Endothelial cell of umbilical vein (primary cell): ENCODE results near the gene MYBBP1A. TPM values are rescaled to one million over a fixed set of nuclear protein-coding genes. Genes with fewer than 3 reads are reported as not detected.

Experiments used
- BruUV-seq: library from RNA; stranded (reverse); fragments of 400-500 nt; replicated peaks from 2 replicates; lab custom pipeline; 2021; lab: Mats Ljungman, UMichigan
- CTCF ChIA-PET: fragments of 300-600, 350-600 bp; sonication (Branson Sonifier 250); formaldehyde crosslinking; loops from one replicate; lab custom pipeline; 2021; ENCODE audit warnings: antibody characterized with exemption, inconsistent platforms; lab: Charles Lee
- POLR2A ChIA-PET: fragments of 300-600, 350-600 bp; sonication (Branson Sonifier 250); formaldehyde crosslinking; loops from one replicate; lab custom pipeline; 2021; ENCODE audit warnings: antibody characterized with exemption, inconsistent platforms; lab: Charles Lee
- DNase-seq: peaks from one replicate; pipeline ENCODE4 v3.0.0-alpha.2; 2011; ENCODE audit warnings: low read depth, low spot score
- FAIRE-seq: peaks from 2 replicates; lab custom pipeline; 2011; peaks lifted over from hg19 to GRCh38; lab: Jason Lieb, UNC
- H2AFZ ChIP-seq: 2 replicates; pipeline ENCODE4 v1.6.0; 2012; ENCODE audit warnings: low read depth, low read length, control low read depth, inconsistent platforms
- H3K27ac ChIP-seq: 2 replicates; pipeline ENCODE4 v1.5.1; 2011; ENCODE audit warnings: low read depth, mild to moderate bottlenecking, control low read depth, low read length, moderate library complexity; ENCODE audit not compliant: insufficient read depth
- H3K27me3 ChIP-seq, 2 experiments: 2 replicates each; pipeline versions ENCODE4 v1.6.0 to v1.6.1; 2011; ENCODE audit warnings: low read length in 2 of 2, mixed read lengths in 1 of 2; ENCODE audit not compliant: control insufficient read depth in 2 of 2, insufficient read depth in 2 of 2
- H3K36me3 ChIP-seq, 2 experiments: 2 replicates in 1 of 2; 3 replicates in 1 of 2; pipeline ENCODE4 v1.5.1; 2011; ENCODE audit warnings: low read length in 2 of 2, mild to moderate bottlenecking in 1 of 2, moderate library complexity in 1 of 2; ENCODE audit not compliant: control insufficient read depth in 2 of 2, insufficient read depth in 2 of 2; ENCODE audit errors: extremely low read depth in 1 of 2
- H3K4me1 ChIP-seq: 3 replicates; pipeline ENCODE4 v1.5.1; 2011; ENCODE audit warnings: mild to moderate bottlenecking, low read length; ENCODE audit not compliant: control insufficient read depth, insufficient read depth; ENCODE audit errors: extremely low read depth
- H3K4me2 ChIP-seq: 2 replicates; pipeline ENCODE4 v1.6.1; 2011; ENCODE audit warnings: low read length, control low read depth, mixed read lengths; ENCODE audit not compliant: insufficient read depth
- H3K4me3 ChIP-seq, 3 experiments: fragments of 200-600 bp in 1 of 3; sonication (generic), shearing (Covaris generic) in 1 of 3; replicated peaks in 1 of 3; 2 replicates each; pipeline ENCODE4 v1.5.1; 2011 to 2016; ENCODE audit warnings: control low read depth in 3 of 3, low read length in 3 of 3, mild to moderate bottlenecking in 2 of 3, inconsistent platforms in 1 of 3, low read depth in 1 of 3, moderate library complexity in 1 of 3; ENCODE audit not compliant: insufficient read depth in 1 of 3
- H3K79me2 ChIP-seq: 2 replicates; pipeline ENCODE4 v1.6.0; 2012; ENCODE audit warnings: low read length, inconsistent platforms; ENCODE audit not compliant: control insufficient read depth, insufficient read depth
- H3K9ac ChIP-seq: replicated peaks from 2 replicates; pipeline ENCODE3; 2011; ENCODE audit warnings: low read length, control low read depth; ENCODE audit not compliant: insufficient read depth; ENCODE audit errors: extremely low read depth
- H3K9me1 ChIP-seq: replicated peaks from 3 replicates; pipeline ENCODE4 v1.6.0; 2011; ENCODE audit warnings: mild to moderate bottlenecking, low read length; ENCODE audit not compliant: control insufficient read depth, insufficient read depth; ENCODE audit errors: extremely low read depth
- H3K9me3 ChIP-seq: replicated peaks from 2 replicates; pipeline ENCODE4 v1.5.1; 2012; ENCODE audit warnings: low read length, inconsistent platforms; ENCODE audit not compliant: control insufficient read depth, insufficient read depth
- H4K20me1 ChIP-seq: replicated peaks from 2 replicates; pipeline ENCODE3; 2011; ENCODE audit warnings: mild to moderate bottlenecking, low read length; ENCODE audit not compliant: control insufficient read depth, insufficient read depth; ENCODE audit errors: extremely low read depth
- EZH2 ChIP-seq: IDR thresholded peaks from 2 replicates; pipeline ENCODE4 v1.6.1; 2012; ENCODE audit warnings: borderline replicate concordance, low read depth, mild to moderate bottlenecking, moderate library complexity, low read length, inconsistent platforms; ENCODE audit not compliant: severe bottlenecking
- FOS ChIP-seq: IDR thresholded peaks from 2 replicates; pipeline ENCODE4 v1.6.1; 2011; ENCODE audit warnings: mild to moderate bottlenecking, low read length, moderate library complexity, borderline replicate concordance; ENCODE audit not compliant: insufficient read depth
- MAX ChIP-seq: IDR thresholded peaks from 2 replicates; pipeline ENCODE4 v1.6.1; 2011; ENCODE audit not compliant: insufficient read depth, insufficient read length
- MYC ChIP-seq: IDR thresholded peaks from one replicate; pipeline ENCODE4 v1.6.1; 2011; ENCODE audit warnings: mild to moderate bottlenecking, low read depth, low read length
- POLR2AphosphoS5 ChIP-seq: IDR thresholded peaks from 2 replicates; pipeline ENCODE4 v1.6.1; 2012; ENCODE audit warnings: low read depth, mild to moderate bottlenecking, control low read depth, low read length, moderate library complexity; ENCODE audit not compliant: insufficient read depth
- dilution Hi-C: fragments of 300-500 bp; cut with MboI; formaldehyde crosslinking; loops from one replicate; pipeline ENCODE4 v1.15.0; 2019; ENCODE audit warnings: low sequenced_read_pairs; ENCODE audit not compliant: extremely low pct_ligation_motif_present
- intact Hi-C: fragments of 100-400 bp; cut with micrococcal nuclease; formaldehyde crosslinking; loops from one replicate; pipeline ENCODE4 v1.10.0; 2022
- polyA plus RNA-seq, 4 experiments: library from polyadenylated mRNA; depleted of rRNA in 3 of 4; stranded (reverse) in 3 of 4; unstranded in 1 of 4; fragments of >200 nt; gene quantifications; 2 replicates each; pipeline versions ENCODE4 v1.2.1 to v1.2.3, GENCODE V29; 2011 to 2012; ENCODE audit warnings: missing spikeins in 1 of 4
- total RNA-seq: library from RNA; stranded (reverse); gene quantifications from 2 replicates; pipeline ENCODE4 v1.2.3, GENCODE V29; 2021
- TF ChIP-seq, protein P1 (sequence below), 2 donors: IDR thresholded peaks; 1 replicate in 1 of 2; 2 replicates in 1 of 2; pipeline ENCODE4 v1.5.1; 2011; ENCODE audit warnings: low read length in 2 of 2, mild to moderate bottlenecking in 2 of 2, moderate library complexity in 2 of 2, control low read depth in 1 of 2, inconsistent platforms in 1 of 2, low read depth in 1 of 2; ENCODE audit not compliant: insufficient read depth in 1 of 2; ENCODE audit errors: extremely low read depth in 1 of 2

Gene MYBBP1A
- total and polyA plus RNA-seq, 2 donors (not counting 3 experiments of a cell fraction or from before 2014, with no cell fraction given) = 26.8 to 79.2 TPM

- FAIRE-seq (no peak), DNase-seq (no peak)
- H3K9me3 ChIP-seq = no peaks in the 10 kb centered on the region
- ChIA-PET CTCF (interaction anchor here (0.9 to 2.5 kb wide), 2 partner anchors 20 to 32 kb away, joined by 3 to 16 read pairs; partner anchors contain the start of gene MYBBP1A), POLR2A (no interaction called here)
- H4K20me1 ChIP-seq = no peaks in the 10 kb centered on the region
- H3K79me2 ChIP-seq = no peaks in the 10 kb centered on the region
- H3K27ac ChIP-seq = no peak overlapping the region
- no peak overlapping the region for H2AFZ ChIP-seq
- no peaks in the 10 kb centered on the region for H3K9me1 ChIP-seq
- dilution Hi-C loops (no loop called here), intact Hi-C loops (no loop called here)
- H3K9ac ChIP-seq = no peak overlapping the region
- no peak overlapping the region for H3K4me3 ChIP-seq
- H3K27me3 ChIP-seq = peaks cover 29 to 35% of the 10 kb centered on the region in 2 experiments
- no TSS peak for BruUV-seq
- no peaks in the 10 kb centered on the region for H3K36me3 ChIP-seq
- H3K4me1 ChIP-seq = no peaks in the 10 kb centered on the region
- H3K4me2 ChIP-seq = no peak overlapping the region
- TF ChIP-seq FOS = no peak
- TF ChIP-seq MYC = no peak
- no peak for TF ChIP-seq EZH2
- TF ChIP-seq MAX = no peak
- TF ChIP-seq, protein P1, sequence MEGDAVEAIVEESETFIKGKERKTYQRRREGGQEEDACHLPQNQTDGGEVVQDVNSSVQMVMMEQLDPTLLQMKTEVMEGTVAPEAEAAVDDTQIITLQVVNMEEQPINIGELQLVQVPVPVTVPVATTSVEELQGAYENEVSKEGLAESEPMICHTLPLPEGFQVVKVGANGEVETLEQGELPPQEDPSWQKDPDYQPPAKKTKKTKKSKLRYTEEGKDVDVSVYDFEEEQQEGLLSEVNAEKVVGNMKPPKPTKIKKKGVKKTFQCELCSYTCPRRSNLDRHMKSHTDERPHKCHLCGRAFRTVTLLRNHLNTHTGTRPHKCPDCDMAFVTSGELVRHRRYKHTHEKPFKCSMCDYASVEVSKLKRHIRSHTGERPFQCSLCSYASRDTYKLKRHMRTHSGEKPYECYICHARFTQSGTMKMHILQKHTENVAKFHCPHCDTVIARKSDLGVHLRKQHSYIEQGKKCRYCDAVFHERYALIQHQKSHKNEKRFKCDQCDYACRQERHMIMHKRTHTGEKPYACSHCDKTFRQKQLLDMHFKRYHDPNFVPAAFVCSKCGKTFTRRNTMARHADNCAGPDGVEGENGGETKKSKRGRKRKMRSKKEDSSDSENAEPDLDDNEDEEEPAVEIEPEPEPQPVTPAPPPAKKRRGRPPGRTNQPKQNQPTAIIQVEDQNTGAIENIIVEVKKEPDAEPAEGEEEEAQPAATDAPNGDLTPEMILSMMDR (IDR thresholded peaks at IDR 0.05; ENCODE audit: extremely low read depth in 1 of 2, insufficient read depth in 1 of 2, low read depth in 1 of 2, low read length in 2 of 2) = no peak
- no peak for TF ChIP-seq POLR2AphosphoS5
These were observed 32.0 kb upstream of the MYBBP1A start for GRCh38 chr17:4587195-4587594.
